Neutrophil (primary cell): Measurements from ENCODE around the gene SPOCK2.

Source experiments
- H3K27ac ChIP-seq: fragments of 200-600 bp; sonication (generic); 2 replicates; pipeline ENCODE4 v1.5.1; 2016; ENCODE audit warnings: mild to moderate bottlenecking, moderate library complexity
- H3K27me3 ChIP-seq: fragments of 200-600 bp; sonication (generic); 2 replicates; pipeline ENCODE4 v1.6.0; 2016; ENCODE audit warnings: mild to moderate bottlenecking
- H3K36me3 ChIP-seq: fragments of 200-600 bp; sonication (generic); 2 replicates; pipeline ENCODE4 v1.5.1; 2017
- H3K4me1 ChIP-seq, 2 experiments: fragments of 200-600 bp in 1 of 2; sonication (generic) in 1 of 2; 1 replicate in 1 of 2; 2 replicates in 1 of 2; pipeline versions ENCODE4 v1.5.1 to v1.6.1; 2013 to 2016; ENCODE audit warnings: low read depth in 1 of 2, low read length in 1 of 2, mild to moderate bottlenecking in 1 of 2, moderate library complexity in 1 of 2; ENCODE audit not compliant: control insufficient read depth in 1 of 2, insufficient read depth in 1 of 2
- H3K4me3 ChIP-seq, 2 experiments: fragments of 200-600 bp in 1 of 2; sonication (generic) in 1 of 2; 1 replicate in 1 of 2; 2 replicates in 1 of 2; pipeline ENCODE4 v1.5.1; 2013 to 2016; ENCODE audit warnings: low read depth in 1 of 2, low read length in 1 of 2, mild to moderate bottlenecking in 1 of 2, moderate library complexity in 1 of 2
- H3K9me3 ChIP-seq: fragments of 200-600 bp; sonication (generic); 2 replicates; pipeline ENCODE4 v1.5.1; 2016
- CTCF ChIP-seq: fragments of 200-600 bp; sonication (generic); IDR thresholded peaks from 2 replicates; pipeline ENCODE4 v1.5.1; 2016; ENCODE audit warnings: antibody characterized with exemption

Gene SPOCK2

DNA sequence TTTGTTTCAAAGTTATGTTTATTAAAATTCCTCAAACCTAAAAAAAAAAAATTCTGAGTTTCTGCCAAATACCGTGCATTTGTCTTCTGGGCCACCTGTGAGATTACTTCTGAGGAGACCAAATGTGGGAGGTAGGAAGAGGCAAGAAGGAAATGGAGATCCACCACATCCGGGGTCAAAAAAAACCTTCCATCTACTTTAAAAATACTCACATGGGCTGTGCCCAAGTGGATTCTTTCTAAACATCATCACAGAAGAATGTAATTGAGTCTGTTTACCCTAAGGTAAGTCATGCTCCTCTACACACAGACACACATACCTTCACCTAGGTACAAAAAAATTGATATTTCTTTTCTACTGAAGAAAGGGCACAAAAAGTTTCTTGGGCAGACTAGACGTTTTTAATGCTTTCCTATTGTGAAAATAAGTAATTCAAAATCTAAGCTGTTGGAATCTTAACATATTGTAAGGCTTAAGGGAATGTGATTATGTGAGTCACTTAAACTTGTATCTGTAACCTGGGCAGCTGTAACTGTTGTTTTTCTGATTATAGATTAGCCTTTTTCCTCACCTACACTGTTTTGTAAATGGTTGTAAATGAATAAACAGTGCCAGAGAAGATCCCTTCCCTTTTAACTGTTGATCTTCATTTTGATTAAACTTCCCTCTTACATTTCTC is 19.1 kb upstream of the SPOCK2 start:
- Histone ChIP-seq H3K4me1 (no peaks in the 10 kb centered on the region), H3K27ac (no peak overlapping the region), H3K36me3 (peaks cover 16% of the 10 kb centered on the region), H3K9me3 (no peaks in the 10 kb centered on the region), H3K27me3 (no peaks in the 10 kb centered on the region), H3K4me3 (no peak overlapping the region)
- no peak for TF ChIP-seq CTCF

- H3K4me3 ChIP-seq: no peak overlapping the region
- H3K9me3 ChIP-seq: no peaks in the 10 kb centered on the region
- no peaks in the 10 kb centered on the region for H3K27me3 ChIP-seq
- H3K4me1 ChIP-seq: no peaks in the 10 kb centered on the region
- peaks cover 17% of the 10 kb centered on the region for H3K36me3 ChIP-seq
- H3K27ac ChIP-seq: no peak overlapping the region
- no peak for TF ChIP-seq CTCF
These were observed 18.5 kb upstream of the SPOCK2 start for GRCh38 chr10:72106896-72107295.

DNA sequence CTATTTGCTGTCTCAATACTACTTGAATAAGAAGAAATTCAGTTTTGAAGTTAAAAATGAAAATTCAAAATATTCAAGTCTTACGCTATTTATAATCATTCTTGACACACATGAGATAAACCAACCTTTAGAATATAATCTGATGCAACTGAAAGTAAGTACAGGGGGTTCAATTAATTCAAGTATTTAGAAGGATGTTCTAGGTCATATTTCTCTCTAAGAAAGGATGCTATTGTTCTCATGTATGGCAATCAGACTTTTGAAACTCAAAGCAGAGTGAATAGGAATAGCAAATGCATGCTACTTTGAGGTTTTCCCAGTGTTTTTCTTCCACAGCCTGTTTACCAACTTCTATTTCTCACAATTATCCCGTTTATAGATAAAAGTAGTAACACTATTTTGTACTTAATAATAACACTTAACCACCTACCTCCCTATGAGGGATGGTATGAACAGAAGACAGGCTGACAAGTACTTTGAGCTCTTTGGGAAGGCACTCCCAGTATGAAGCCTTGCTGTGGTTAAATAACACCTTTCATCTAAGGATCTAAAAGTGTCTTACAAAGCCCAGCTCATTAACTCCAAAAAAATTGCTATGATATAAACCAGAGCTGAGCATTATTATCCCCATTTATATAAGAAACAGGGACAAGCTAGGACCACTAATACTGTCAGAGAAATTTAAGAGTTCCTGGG is 18.0 kb upstream of the SPOCK2 start:
- H3K27me3 ChIP-seq: no peaks in the 10 kb centered on the region
- no peak overlapping the region for H3K27ac ChIP-seq
- H3K36me3 ChIP-seq: peaks cover 17% of the 10 kb centered on the region
- H3K4me1 ChIP-seq: no peaks in the 10 kb centered on the region
- H3K9me3 ChIP-seq: no peaks in the 10 kb centered on the region
- no peak for TF ChIP-seq CTCF
- no peak overlapping the region for H3K4me3 ChIP-seq

GRCh38 chr10:72105710-72106109 is 17.4 kb upstream of the SPOCK2 start:
- Histone ChIP-seq H3K27me3 (no peaks in the 10 kb centered on the region), H3K4me1 (no peaks in the 10 kb centered on the region), H3K27ac (no peak overlapping the region), H3K36me3 (peaks cover 15% of the 10 kb centered on the region), H3K9me3 (no peaks in the 10 kb centered on the region), H3K4me3 (no peak overlapping the region)
- TF ChIP-seq CTCF: no peak

DNA sequence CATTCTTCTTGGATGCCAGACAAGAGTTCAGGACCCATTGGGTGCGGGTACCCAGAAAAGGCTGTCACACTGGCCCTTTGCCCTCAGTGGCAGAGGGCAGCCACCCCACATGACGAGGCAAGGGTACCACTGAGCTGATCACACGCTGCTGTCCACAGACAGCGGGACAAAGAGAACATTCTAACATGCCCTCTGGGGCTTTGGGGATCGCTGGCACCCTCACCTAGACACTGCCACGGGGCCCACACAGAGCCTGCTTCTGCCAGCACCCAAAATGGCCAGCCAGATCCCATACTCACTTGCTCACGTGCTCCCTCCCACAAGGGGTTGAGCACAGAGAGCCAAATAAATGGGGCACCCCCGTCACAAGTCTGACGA is 16.7 kb upstream of the SPOCK2 start:
- H3K9me3 ChIP-seq: no peaks in the 10 kb centered on the region
- H3K4me3 ChIP-seq: no peak overlapping the region
- peaks cover 9% of the 10 kb centered on the region for H3K36me3 ChIP-seq
- no peak for TF ChIP-seq CTCF
- no peaks in the 10 kb centered on the region for H3K4me1 ChIP-seq
- no peaks in the 10 kb centered on the region for H3K27me3 ChIP-seq
- H3K27ac ChIP-seq: no peak overlapping the region
